H54 (cell line): ENCODE measurements around the gene POU6F2.
A peak's percentile ranks its signal among the peaks of the same experiment; 100 is the strongest.

Source experiments
- DNase-seq: peaks from one replicate; pipeline ENCODE4 v3.0.0; 2011; ENCODE audit warnings: low spot score, mixed read lengths; ENCODE audit not compliant: insufficient read length
- FAIRE-seq: peaks from 3 replicates; lab custom pipeline; 2011; peaks lifted over from hg19 to GRCh38; lab: Jason Lieb, UNC
- POLR2A ChIP-seq: IDR thresholded peaks from 2 replicates; pipeline ENCODE4 v1.6.1; 2011; ENCODE audit warnings: low read depth, mild to moderate bottlenecking, low read length

POU6F2 gene

GRCh38 chr7:39069896-39070881 is 92.5 kb downstream of the POU6F2 start:
- DNase-seq, result no peak
- no peak for TF ChIP-seq POLR2A
- no peak for FAIRE-seq

- FAIRE-seq, result no peak
- TF ChIP-seq POLR2A, result no peak
- no peak for DNase-seq
Observed at GRCh38 chr7:39071116-39071515, 93.4 kb downstream of the POU6F2 start.

GRCh38 chr7:39073432-39073831 is 95.7 kb downstream of the POU6F2 start:
- no peak for DNase-seq
- no peak for FAIRE-seq
- TF ChIP-seq POLR2A, result no peak

GRCh38 chr7:39075210-39075609 is 97.5 kb downstream of the POU6F2 start:
- FAIRE-seq, result no peak

GRCh38 chr7:39083781-39084180 is 106.1 kb downstream of the POU6F2 start:
- no peak for TF ChIP-seq POLR2A
- FAIRE-seq (no peak), DNase-seq (no peak)

More at GRCh38 chr7:39075210-39075609, 97.5 kb downstream of the POU6F2 start:
- no peak for TF ChIP-seq POLR2A
- DNase-seq, result no peak

- DNase-seq (no peak), FAIRE-seq (no peak)
- TF ChIP-seq POLR2A, result no peak
Observed at GRCh38 chr7:39084349-39084748, 106.6 kb downstream of the POU6F2 start.

GRCh38 chr7:39085189-39085588 is 107.5 kb downstream of the POU6F2 start:
- TF ChIP-seq POLR2A, result no peak
- FAIRE-seq, result no peak

GRCh38 chr7:39085590-39086049 is 107.9 kb downstream of the POU6F2 start:
- no peak for DNase-seq
- no peak for TF ChIP-seq POLR2A
- FAIRE-seq, result no peak

More at GRCh38 chr7:39085189-39085588, 107.5 kb downstream of the POU6F2 start:
- no peak for DNase-seq

- TF ChIP-seq POLR2A, result no peak
- FAIRE-seq (no peak), DNase-seq (no peak)
Observed at GRCh38 chr7:39086638-39087360, 109.1 kb downstream of the POU6F2 start.

GRCh38 chr7:39088730-39089593 is 111.3 kb downstream of the POU6F2 start:
- no peak for TF ChIP-seq POLR2A
- DNase-seq, result no peak
- no peak for FAIRE-seq

- no peak for DNase-seq
- peak; percentile 11 for FAIRE-seq
- TF ChIP-seq POLR2A, result no peak
Observed at GRCh38 chr7:39091145-39091544, 113.4 kb downstream of the POU6F2 start.

- TF ChIP-seq POLR2A, result no peak
- DNase-seq, result no peak
- no peak for FAIRE-seq
Observed at GRCh38 chr7:39091774-39092173, 114.1 kb downstream of the POU6F2 start.

- DNase-seq, result no peak
- FAIRE-seq, result no peak
Observed at GRCh38 chr7:39094731-39095130, 117.0 kb downstream of the POU6F2 start.

More at GRCh38 chr7:39094731-39095130, 117.0 kb downstream of the POU6F2 start:
- no peak for TF ChIP-seq POLR2A
